ENCODE data around the gene DGUOK. TPM values are rescaled to one million over a fixed set of nuclear protein-coding genes. Genes with fewer than 3 reads are reported as not detected.

Gene DGUOK
- 48.4 and 49.5 TPM in 2 replicates for total RNA-seq

DNA sequence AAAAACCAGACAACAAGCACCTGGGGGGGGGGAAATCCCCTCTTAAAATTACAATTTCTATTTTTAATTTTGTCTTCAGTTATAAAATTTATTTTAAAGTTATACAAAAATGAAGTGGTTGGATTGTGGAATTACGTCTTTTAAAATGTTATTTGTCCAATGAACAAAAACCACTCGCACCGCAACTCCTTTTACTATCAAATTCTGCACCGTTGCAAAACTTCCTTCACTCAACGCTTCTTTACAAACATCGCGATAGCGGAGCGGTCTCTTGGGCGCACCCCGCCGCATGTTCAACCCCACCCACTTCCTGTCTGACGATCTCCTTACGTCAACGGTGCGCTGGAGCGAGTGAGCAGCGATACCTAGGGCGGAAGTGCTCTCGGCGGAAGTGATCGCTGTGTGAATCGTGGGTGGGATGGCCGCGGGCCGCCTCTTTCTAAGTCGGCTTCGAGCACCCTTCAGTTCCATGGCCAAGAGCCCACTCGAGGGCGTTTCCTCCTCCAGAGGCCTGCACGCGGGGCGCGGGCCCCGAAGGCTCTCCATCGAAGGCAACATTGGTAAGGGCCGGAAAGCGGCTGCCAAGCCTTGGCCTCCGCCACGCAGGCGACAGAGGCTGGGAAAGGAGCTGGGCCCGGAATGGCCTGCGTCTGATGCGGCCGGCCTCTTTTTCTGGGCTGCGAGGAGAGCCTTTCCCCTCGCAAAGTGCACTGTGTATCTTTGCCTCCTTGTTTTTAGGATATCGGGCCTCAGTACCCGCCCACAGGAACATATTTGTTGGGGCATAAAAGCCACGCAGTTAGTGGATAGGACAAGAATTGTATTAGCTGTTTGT, at the start of gene DGUOK:
Gene DGUOK (plus strand): TSS at position 388 of the 835 bp plus-strand sequence. CDS start 31 bp downstream, at position 419.

DNA sequence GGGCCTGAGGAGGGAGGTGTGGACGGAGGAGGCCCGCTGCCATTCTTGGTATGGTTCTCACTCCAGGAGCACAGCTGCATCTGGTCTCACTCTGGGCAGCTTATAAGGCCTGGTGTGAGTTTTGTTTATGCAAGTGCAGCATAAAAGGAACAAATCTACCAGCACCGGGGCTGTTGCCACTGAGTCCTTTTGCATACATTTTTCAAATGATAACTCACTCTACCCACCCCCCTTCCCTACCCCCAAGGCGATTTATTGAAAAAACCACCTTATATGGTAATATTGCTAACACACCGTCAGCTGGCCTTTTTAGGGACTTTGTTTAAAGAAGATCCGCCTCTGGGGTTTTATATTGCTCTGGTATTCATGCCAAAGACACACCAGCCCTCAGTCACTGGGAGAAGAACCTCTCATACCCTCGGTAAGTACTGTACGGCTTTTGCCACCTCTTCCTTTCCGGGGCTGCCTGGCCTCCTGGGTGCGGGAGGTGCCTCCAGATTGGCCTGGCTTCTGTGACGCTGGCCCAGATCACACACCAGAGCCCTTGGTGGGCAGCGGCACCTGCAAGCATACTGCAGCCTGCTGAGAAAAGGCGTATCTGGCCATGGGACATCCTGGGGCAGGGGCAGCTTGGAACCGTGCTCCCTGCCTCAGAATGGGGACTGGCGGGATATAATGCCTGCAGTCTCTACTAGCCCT, 33.9 kb upstream of the DGUOK start, which contains the start of gene ACTG2:
Gene ACTG2 (plus strand): TSS at position 378 of the 699 bp plus-strand sequence. CDS start 8,304 bp downstream, outside the sequence.

GRCh38 chr2:73984203-73984921, 57.7 kb downstream of the DGUOK start, which contains the start of gene TET3:
TET3 (plus strand) TSS chr2:73984910; CDS start chr2:73986404, 1,494 bp downstream.

Small RNA genes lying within 50 kb of the gene (small RNA-seq; reads per million reads assigned to genes)
- not detected for gene AC110801.1
- gene RNA5SP97, result not detected

Other genes starting within 250 kb of the DGUOK start
- gene TPRKB, start 189.5 kb upstream of the DGUOK start, total RNA-seq, result 9.6 and 18.0 TPM in 2 replicates
- 35.8 and 41.7 TPM in 2 replicates for gene DUSP11, start 146.8 kb upstream of the DGUOK start, total RNA-seq
- not detected in 2 replicates for gene C2orf78, start 142.7 kb upstream of the DGUOK start, total RNA-seq
- 26.3 and 29.1 TPM in 2 replicates for gene STAMBP, start 97.9 kb upstream of the DGUOK start, total RNA-seq
- gene ACTG2, start 33.9 kb upstream of the DGUOK start, total RNA-seq, result 7.2 and 8.0 TPM in 2 replicates
- 2.7 and 4.4 TPM in 2 replicates for gene TET3, start 58.0 kb downstream of the DGUOK start, total RNA-seq
- 11.8 and 13.0 TPM in 2 replicates for gene BOLA3, start 221.0 kb downstream of the DGUOK start, total RNA-seq

Data from hair follicle dermal papilla cell (primary cell).